HG02943 (cell line): Measurements from ENCODE around the gene FLCN.
"Not testable (repeated sequence)": the region's sequence is repeated elsewhere in the genome, so short reads cannot be mapped to it uniquely, and the experiment has no call there.

Experiments used
- ATAC-seq: cut with Tn5 transposase; IDR thresholded peaks from one replicate; pipeline ENCODE4 v1.9.1; 2021; ENCODE audit warnings: mild to moderate bottlenecking, low read depth, moderate library complexity; ENCODE audit not compliant: unreplicated experiment

FLCN gene, protein sequence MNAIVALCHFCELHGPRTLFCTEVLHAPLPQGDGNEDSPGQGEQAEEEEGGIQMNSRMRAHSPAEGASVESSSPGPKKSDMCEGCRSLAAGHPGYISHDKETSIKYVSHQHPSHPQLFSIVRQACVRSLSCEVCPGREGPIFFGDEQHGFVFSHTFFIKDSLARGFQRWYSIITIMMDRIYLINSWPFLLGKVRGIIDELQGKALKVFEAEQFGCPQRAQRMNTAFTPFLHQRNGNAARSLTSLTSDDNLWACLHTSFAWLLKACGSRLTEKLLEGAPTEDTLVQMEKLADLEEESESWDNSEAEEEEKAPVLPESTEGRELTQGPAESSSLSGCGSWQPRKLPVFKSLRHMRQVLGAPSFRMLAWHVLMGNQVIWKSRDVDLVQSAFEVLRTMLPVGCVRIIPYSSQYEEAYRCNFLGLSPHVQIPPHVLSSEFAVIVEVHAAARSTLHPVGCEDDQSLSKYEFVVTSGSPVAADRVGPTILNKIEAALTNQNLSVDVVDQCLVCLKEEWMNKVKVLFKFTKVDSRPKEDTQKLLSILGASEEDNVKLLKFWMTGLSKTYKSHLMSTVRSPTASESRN

GRCh38 chr17:17237026-17237799, at the start of gene FLCN:
Gene FLCN, minus strand, starts transcription at chr17:17237168. Its CDS starts 9,031 bp downstream, at chr17:17228137.
- ATAC-seq: peak; percentile 68

DNA sequence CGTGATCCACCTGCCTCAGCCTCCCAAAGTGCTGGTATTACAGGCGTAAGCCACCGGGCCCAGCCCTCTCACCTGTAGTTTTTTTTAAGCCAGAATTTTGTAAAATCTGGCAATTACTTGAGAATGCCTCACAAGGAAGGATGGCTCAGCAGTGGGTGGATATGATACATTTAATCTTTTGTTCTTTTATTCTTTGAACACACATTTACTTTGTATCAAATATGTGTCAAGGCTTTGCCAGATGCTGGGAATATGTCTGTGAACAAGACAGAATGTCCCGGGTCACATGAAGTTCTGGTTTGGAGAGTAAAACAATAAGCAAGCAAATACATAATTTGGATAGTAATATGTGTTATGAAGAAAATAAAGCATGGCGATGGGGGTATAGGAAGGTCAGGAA, 49.0 kb upstream of the FLCN start:
- ATAC-seq: no peak

GRCh38 chr17:17280613-17281549, 43.9 kb upstream of the FLCN start, which contains the start of gene COPS3:
Gene COPS3, minus strand, starts transcription at chr17:17281246. Its CDS starts 60 bp downstream, at chr17:17281186.
- ATAC-seq: peak; percentile 87

- ATAC-seq: no peak
Measured at GRCh38 chr17:17279316-17279715, 42.3 kb upstream of the FLCN start.

DNA sequence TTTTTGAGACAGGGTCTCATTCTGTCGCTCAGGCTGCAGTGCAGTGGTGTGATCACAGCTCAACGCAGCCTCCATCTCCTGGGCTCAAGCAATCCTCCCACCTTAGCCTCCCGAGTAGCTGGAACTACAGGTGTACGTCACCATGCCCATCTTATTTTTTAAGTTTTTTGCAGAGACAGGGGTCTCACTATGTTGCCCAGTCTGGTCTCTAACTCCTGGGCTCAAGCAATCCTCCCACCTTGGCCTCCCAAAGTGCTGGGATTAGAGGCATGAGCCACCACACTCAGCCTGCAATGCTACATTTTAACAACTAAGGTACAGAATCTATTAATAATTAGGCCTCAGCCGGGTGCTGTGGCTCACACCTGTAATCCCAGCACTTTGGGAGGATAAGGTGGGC, 40.5 kb upstream of the FLCN start:
- not testable (repeated sequence) for ATAC-seq

DNA sequence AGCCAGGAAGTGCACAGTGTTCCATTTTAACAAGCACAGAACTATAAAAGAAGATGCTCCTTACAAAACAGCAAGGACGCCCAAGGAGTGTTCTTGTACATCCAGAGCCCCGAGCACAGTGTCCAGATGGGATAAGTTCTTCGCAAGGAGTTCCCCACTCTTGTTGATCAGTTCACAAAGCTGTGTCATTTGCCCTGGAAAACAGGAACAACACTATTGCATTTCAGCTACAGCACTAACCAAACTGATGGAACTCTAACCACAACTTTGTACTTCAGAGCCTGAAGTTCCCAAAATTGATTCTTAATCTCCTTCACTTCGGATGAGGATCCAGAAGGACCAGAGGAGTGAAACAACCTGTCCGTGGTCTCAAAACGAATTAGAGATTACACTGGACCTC, 39.0 kb upstream of the FLCN start:
- no peak for ATAC-seq

DNA sequence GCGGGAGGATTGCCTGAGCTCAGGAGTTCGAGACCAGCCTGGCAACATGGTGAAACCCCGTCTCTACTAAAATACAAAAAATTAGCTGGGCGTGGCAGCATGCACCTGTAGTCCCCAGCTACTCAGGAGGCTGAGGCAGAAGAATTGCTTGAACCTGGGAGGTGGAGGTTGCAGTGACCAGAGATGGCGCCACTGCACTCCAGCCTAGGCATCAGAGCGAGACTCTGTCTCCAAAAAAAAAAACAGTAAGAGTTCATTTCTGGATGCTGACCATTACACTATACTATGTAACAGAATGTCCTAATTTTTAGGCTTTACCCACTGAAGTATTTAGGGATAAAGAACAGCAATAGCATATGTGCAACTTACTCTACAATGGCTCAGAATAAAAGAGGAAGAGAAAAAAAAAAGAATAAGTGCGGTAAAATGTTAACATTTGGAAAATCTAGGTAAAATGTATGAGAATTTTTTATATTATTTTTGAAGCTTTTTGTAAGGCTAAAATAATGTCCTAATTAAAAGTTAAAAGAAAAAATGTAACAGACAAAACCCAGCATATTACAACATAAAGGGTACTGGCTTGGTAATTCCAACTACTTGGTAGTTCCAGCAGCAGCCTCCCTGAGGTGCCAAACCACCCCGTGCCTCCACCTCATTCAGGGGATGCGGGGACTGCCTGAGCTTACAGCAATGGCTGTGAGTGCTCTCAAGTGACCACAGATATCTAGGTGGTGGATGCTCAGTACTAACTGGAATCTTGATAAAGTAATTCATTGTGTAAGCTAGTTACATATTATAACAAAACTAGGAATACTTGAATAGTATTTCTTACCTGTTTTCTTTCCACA, 33.2 kb upstream of the FLCN start:
- ATAC-seq: no peak

- no peak for ATAC-seq
Measured at GRCh38 chr17:17264430-17264829, 27.5 kb upstream of the FLCN start.

DNA sequence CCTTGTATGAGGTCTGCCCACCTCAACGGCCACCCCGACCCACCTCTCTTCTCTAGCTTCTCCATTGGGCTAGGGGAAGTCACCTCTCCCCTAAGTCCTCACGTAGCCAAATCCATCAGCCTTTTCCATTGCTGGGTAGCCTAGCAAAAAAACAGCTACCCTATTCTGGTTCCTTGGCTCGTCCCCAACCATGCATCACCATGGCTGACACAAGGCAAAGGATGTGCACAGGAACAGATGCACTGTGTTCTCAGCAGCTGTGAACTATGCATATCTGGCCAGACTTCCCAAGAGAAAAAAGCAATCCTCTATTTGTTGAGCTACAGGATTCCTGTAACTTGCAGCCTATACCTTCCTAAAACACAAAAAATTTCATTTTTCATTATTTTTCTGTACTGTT, 22.0 kb upstream of the FLCN start:
- no peak for ATAC-seq

DNA sequence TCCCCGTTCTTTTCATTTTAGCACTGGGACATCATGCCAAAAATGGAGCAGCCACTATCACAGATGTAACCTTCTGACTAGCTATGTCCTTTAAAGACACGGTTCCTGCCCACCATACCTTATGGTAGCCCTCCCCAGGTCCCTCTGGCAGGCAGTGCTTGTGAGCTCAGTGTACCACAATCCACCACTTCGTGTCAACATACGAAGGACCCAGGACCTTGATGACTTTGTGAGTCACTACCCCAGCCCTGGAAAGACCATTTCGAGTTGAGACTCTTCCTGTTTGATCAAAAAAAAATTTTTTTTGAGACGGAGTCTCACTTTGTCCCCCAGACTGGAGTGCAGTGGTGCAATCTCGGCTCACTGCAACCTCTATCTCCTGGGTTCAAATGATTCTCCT, 21.0 kb upstream of the FLCN start:
- no peak for ATAC-seq

DNA sequence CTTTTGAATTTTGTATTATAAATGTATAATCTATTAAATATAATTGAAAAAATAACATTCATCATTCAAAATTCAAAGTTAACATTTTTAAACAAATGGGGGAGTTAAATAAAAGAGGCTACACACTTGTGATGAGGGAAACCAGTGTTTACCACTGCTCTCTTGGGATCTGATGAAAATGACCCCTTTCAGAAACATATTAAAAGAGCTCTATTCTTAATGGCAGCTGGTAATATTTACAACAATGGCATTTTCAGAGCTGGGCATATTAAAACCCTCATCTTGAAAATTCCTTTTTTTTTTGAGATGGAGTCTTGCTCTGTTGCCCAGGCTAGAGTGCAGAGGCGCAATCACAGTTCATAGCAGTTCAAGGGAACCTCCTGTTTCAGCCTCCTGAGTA, 19.3 kb upstream of the FLCN start:
- ATAC-seq: no peak

DNA sequence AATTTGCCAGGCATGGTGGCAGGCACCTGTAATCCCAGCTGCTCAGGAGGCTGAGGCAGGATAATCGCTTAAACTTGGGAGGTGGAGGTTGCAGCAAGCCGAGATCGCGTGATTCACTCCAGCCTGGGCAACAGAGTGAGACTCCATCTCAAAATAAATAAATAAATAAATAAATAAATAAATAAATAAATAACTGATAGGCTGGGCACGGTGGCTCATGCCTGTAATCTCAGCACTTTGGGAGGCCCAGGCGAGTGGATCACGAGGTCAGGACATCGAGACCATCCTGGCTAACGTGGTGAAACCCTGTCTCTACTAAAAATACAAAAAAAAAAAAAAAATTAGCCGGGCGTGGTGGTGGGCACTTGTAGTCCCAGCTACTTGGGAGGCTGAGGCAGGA, 18.7 kb upstream of the FLCN start:
- ATAC-seq: not testable (repeated sequence)

- no peak for ATAC-seq
Measured at GRCh38 chr17:17254036-17254435, 17.1 kb upstream of the FLCN start.

GRCh38 chr17:17253406-17253805, 16.4 kb upstream of the FLCN start:
- ATAC-seq: no peak

GRCh38 chr17:17252149-17252661, 15.2 kb upstream of the FLCN start:
- no peak for ATAC-seq

- ATAC-seq: no peak
Measured at GRCh38 chr17:17246879-17247278, 9.9 kb upstream of the FLCN start.

GRCh38 chr17:17243163-17243562, 6.2 kb upstream of the FLCN start:
- ATAC-seq: no peak

DNA sequence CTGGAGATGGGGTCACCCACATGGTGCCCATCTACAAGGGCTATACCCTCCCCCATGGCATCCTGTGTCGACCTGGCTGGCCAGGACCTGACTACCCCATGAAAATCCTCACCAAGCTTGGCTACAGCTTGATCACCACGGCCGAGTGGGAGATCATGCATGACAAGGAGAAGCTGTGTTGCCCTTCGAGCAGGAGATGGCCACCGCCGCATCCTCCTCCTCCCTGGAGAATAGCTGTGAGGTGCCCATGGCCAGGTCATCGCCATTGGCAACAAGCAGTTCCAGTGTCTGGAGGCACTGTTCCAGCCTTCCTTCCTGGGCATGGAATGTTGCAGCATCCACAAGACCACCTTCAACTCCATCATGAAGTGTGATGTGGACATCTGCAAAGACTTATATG, 5.3 kb upstream of the FLCN start:
- no peak for ATAC-seq

DNA sequence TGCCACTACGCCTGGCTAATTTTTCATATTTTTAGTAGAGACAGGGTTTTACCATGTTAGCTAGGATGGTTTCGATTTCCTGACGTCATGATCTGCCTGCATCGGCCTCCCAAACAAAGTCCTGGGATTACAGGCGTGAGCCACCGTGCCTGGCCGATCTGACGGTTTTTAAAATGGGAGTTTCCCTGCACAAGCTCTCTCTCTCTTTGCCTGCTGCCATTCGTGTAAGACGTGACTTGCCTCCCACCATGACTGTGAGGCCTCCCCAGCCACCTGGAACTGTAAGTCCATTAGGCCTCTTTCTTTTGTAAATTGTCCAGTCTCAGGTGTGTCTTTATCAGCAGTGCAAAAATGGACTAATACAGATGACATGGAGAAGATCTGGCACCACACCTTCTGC, 4.7 kb upstream of the FLCN start:
- ATAC-seq: no peak
